Thyroid gland (tissue), 4 donors: Measurements from ENCODE around the gene PLEKHA5. TPM values are rescaled to one million over a fixed set of nuclear protein-coding genes. Genes with fewer than 3 reads are reported as not detected.

ENCODE experiments used
- DNase-seq, 2 donors: peaks; one replicate each; pipeline ENCODE4 v3.0.0-alpha.2; 2019
- H3K27ac ChIP-seq, 3 donors: fragments of 200-600 bp; sonication (generic); 1 replicate in 2 of 3; 2 replicates in 1 of 3; pipeline ENCODE4 v1.5.1; 2016 to 2019; ENCODE audit warnings: mild to moderate bottlenecking in 1 of 3, moderate library complexity in 1 of 3
- H3K27me3 ChIP-seq: fragments of 200-600 bp; sonication (generic); one replicate; pipeline ENCODE4 v1.5.1; 2019
- H3K36me3 ChIP-seq, 2 donors: fragments of 200-600 bp; sonication (generic); one replicate each; pipeline ENCODE4 v1.5.1; 2016 to 2019
- H3K4me1 ChIP-seq, 2 donors: fragments of 200-600 bp; sonication (generic); one replicate each; pipeline ENCODE4 v1.5.1; 2017 to 2019
- H3K4me3 ChIP-seq, 3 donors: fragments of 200-600 bp; sonication (generic); replicated peaks in 1 of 3; 1 replicate in 2 of 3; 2 replicates in 1 of 3; pipeline ENCODE4 v1.5.1; 2016; ENCODE audit warnings: mild to moderate bottlenecking in 1 of 3
- H3K9me3 ChIP-seq: fragments of 200-600 bp; sonication (generic); one replicate; pipeline ENCODE4 v1.5.1; 2017
- CTCF ChIP-seq, 6 experiments: fragments of 200-600 bp in 3 of 6; fragments of 450-650 bp in 3 of 6; sonication (generic) in 3 of 6; IDR thresholded peaks; one replicate each; pipeline ENCODE4 v1.5.1; 2016 to 2019; ENCODE audit warnings: antibody characterized with exemption in 6 of 6, mild to moderate bottlenecking in 2 of 6, inconsistent platforms in 1 of 6, moderate library complexity in 1 of 6
- POLR2A ChIP-seq, 2 donors: fragments of 450-650 bp; IDR thresholded peaks; one replicate each; pipeline ENCODE4 v1.6.1; 2017; ENCODE audit warnings: antibody characterized with exemption in 2 of 2, mild to moderate bottlenecking in 2 of 2, moderate library complexity in 1 of 2
- WGBS, 2 donors: methylation state at CpG; one replicate each; pipeline ENCODE4 v1.1.5; 2017; 5-methylcytosine and 5-hydroxymethylcytosine counted together
- intact Hi-C: fragments of 100-400 bp; cut with DNase I; formaldehyde crosslinking; loops from one replicate; pipeline ENCODE4 v1.15.1; 2023
- total RNA-seq, 4 donors: library from RNA; depleted of rRNA; stranded (reverse); fragments of >200 nt; gene quantifications; one replicate each; pipeline ENCODE4 v1.2.3, GENCODE V29; 2016

Gene PLEKHA5
- total RNA-seq, 4 donors from 2014 or later: 35.4 to 48.6 (median 40.8) TPM

GRCh38 chr12:19198272-19198671 is 68.7 kb downstream of the PLEKHA5 start:
- no peaks in the 10 kb centered on the region for H3K9me3 ChIP-seq
- no peaks in the 10 kb centered on the region for H3K36me3 ChIP-seq
- intact Hi-C loops: no loop called here
- 79 to 84% methylated on average over 2 of the region's 2 CpGs for WGBS, 2 donors
- H3K4me3 ChIP-seq: no peak overlapping the region
- no peak for DNase-seq
- H3K4me1 ChIP-seq: no peaks in the 10 kb centered on the region
- H3K27me3 ChIP-seq: no peaks in the 10 kb centered on the region
- TF ChIP-seq POLR2A (IDR thresholded peaks at IDR 0.05) (no peak), CTCF (IDR thresholded peaks at IDR 0.05) (no peak)
- H3K27ac ChIP-seq: no peak overlapping the region

GRCh38 chr12:19199332-19199731 is 69.8 kb downstream of the PLEKHA5 start:
- DNase-seq: no peak
- Histone ChIP-seq H3K27me3 (no peaks in the 10 kb centered on the region), H3K36me3 (no peaks in the 10 kb centered on the region), H3K9me3 (no peaks in the 10 kb centered on the region), H3K27ac (no peak overlapping the region), H3K4me3 (no peak overlapping the region), H3K4me1 (no peaks in the 10 kb centered on the region)
- TF ChIP-seq POLR2A (IDR thresholded peaks at IDR 0.05) (no peak), CTCF (IDR thresholded peaks at IDR 0.05) (no peak)
- intact Hi-C loops: no loop called here
- WGBS, 2 donors: 95 to 100% methylated on average over 1 of the region's 1 CpG

GRCh38 chr12:19200261-19200660 is 70.7 kb downstream of the PLEKHA5 start:
- WGBS, 2 donors: 87 to 91% methylated on average over 1 of the region's 1 CpG
- Histone ChIP-seq H3K36me3 (no peaks in the 10 kb centered on the region), H3K4me3 (no peak overlapping the region), H3K9me3 (no peaks in the 10 kb centered on the region), H3K27ac (no peak overlapping the region), H3K4me1 (no peaks in the 10 kb centered on the region), H3K27me3 (no peaks in the 10 kb centered on the region)
- intact Hi-C loops: no loop called here
- no peak for DNase-seq
- no peak for TF ChIP-seq CTCF (IDR thresholded peaks at IDR 0.05)
- no peak for TF ChIP-seq POLR2A (IDR thresholded peaks at IDR 0.05)

GRCh38 chr12:19201661-19202060 is 72.1 kb downstream of the PLEKHA5 start:
- Histone ChIP-seq H3K4me1 (no peaks in the 10 kb centered on the region), H3K27me3 (no peaks in the 10 kb centered on the region), H3K4me3 (no peak overlapping the region), H3K27ac (no peak overlapping the region), H3K9me3 (no peaks in the 10 kb centered on the region), H3K36me3 (no peaks in the 10 kb centered on the region)
- DNase-seq: no peak
- 91 to 94% methylated on average over 3 of the region's 3 CpGs for WGBS, 2 donors
- no peak for TF ChIP-seq CTCF (IDR thresholded peaks at IDR 0.05)
- TF ChIP-seq POLR2A (IDR thresholded peaks at IDR 0.05): no peak
- intact Hi-C loops: no loop called here

GRCh38 chr12:19203013-19203412 is 73.5 kb downstream of the PLEKHA5 start:
- no peaks in the 10 kb centered on the region for H3K9me3 ChIP-seq
- 87 to 94% methylated on average over 1 of the region's 1 CpG for WGBS, 2 donors
- intact Hi-C loops: no loop called here
- TF ChIP-seq CTCF (IDR thresholded peaks at IDR 0.05) (no peak), POLR2A (IDR thresholded peaks at IDR 0.05) (no peak)
- no peak overlapping the region for H3K27ac ChIP-seq
- H3K4me1 ChIP-seq: no peaks in the 10 kb centered on the region
- no peak for DNase-seq
- H3K27me3 ChIP-seq: no peaks in the 10 kb centered on the region
- H3K36me3 ChIP-seq: no peaks in the 10 kb centered on the region
- H3K4me3 ChIP-seq: no peak overlapping the region
